A375 (cell line): ENCODE data around the gene UAP1L1. TPM values are rescaled to one million over a fixed set of nuclear protein-coding genes. Genes with fewer than 3 reads are reported as not detected.

Source experiments
- small RNA-seq: library from RNA; depleted of rRNA; stranded (forward); fragments of <200 nt; gene quantifications from one replicate; pipeline ENCODE3, GENCODE V24; 2014
- total RNA-seq: library from RNA; depleted of rRNA; stranded (reverse); fragments of >200 nt; shearing (Covaris generic); gene quantifications from 2 replicates; pipeline ENCODE4 v1.2.3, GENCODE V29; 2014; rRNA removed

Gene UAP1L1, protein sequence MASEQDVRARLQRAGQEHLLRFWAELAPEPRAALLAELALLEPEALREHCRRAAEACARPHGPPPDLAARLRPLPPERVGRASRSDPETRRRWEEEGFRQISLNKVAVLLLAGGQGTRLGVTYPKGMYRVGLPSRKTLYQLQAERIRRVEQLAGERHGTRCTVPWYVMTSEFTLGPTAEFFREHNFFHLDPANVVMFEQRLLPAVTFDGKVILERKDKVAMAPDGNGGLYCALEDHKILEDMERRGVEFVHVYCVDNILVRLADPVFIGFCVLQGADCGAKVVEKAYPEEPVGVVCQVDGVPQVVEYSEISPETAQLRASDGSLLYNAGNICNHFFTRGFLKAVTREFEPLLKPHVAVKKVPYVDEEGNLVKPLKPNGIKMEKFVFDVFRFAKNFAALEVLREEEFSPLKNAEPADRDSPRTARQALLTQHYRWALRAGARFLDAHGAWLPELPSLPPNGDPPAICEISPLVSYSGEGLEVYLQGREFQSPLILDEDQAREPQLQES
- 4.7 and 4.8 TPM in 2 replicates for total RNA-seq

DNA sequence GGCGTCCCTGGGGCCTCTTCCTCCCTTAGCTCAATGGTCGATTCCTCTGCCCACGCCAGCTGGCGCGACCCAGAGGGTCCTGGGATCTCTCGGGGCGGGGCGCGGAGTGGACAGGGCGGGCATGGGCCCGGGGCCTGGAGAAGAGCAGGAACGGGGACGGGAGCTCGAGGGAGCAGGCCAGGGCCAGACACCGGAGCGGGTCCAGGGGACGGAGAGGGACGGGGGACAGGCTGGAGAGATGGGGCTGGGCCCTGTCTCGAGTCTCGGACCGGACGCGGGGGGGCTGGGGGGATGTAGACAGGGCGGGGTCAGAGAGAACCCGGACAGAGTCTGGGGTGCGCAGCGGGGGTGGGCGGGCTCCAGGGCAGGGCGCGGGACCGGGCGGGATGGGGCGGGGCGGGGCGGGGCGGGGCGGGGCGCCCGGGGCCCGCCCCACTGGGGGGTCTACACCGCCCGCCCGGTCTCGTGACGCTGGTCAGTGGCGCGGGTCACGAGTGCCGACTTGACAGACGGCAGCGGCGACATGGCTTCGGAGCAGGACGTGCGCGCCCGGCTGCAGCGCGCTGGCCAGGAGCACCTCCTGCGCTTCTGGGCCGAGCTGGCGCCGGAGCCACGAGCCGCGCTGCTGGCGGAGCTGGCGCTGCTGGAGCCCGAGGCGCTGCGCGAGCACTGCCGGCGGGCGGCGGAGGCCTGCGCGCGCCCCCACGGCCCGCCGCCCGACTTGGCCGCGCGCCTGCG, at the start of gene UAP1L1:
Gene UAP1L1, plus strand, starts transcription at position 508 of the 738 bp plus-strand sequence. Its CDS starts 16 bp downstream, at position 524.

DNA sequence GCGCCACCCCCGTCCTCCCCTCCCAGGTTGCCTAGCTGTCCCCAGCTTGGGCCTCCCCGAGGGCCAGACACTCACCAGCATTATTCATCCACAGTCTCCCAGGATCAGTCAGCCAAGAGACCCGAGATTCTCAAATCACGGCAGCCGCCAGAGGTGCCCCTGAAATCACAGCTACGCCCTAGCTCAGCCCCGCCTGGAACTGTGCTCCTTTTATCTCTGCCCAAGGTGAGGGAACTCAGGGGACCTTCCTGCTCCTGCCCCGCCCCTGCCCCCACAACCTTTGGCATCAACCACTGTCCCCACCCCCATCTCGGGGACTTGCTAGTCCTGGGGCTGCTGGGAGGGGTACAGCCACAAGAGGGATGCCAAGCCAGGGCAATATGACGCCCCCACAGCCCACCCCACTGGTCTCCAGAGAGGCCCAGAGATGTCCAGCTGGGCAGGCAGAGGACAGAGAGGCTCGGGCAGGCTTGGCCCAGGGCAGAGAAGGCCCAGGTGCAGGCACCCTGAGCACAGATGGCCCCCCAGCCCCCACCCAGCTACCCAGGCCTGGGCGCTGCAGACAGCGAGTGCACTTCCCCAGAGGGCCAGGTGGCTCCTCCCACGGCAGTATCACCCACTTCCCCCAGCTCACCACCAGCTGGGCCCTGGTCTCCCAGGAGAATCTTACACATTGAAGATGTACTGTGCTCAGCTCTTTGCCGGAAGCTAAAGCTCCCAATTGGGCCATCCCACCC, 45.2 kb upstream of the UAP1L1 start, which contains the start of gene FUT7:
Gene FUT7, minus strand, starts transcription at position 185 of the 737 bp plus-strand sequence. Its CDS starts 97 bp downstream, at position 88.

DNA sequence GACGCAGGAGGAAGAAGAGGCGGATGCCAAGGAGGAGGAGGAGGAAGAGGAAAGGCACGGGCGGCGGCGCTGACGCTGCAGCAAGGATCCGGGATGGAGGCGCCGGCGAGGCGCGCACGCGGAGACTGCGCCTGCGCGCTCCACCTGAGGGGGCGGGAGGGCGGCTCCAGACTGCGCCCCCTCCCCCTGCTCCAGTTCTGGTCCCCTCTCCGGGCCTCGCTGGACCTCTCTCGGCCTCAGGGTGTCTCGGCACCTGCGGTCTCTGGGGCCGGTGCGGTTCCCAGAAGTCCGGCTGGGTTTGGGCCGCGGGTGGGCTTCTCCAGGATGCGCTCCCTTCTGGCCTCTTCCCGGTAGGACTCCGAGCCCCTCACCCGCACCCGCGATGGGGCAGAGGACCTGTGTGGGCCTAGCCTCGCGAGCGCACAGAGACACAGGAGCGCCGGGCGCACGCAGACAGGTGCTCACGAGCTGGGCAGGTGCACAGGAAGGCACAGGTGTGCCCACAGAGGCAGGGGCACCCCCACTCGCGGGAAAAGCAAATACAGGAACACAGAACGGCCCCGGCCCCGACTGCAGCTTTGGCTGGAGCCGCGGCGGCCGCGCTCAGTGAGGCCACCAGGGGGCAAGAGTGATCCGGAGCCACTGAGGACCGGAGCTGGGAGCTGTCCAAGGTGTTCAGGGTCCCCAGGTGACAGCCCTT, 31.1 kb upstream of the UAP1L1 start, which contains the start of gene NPDC1:
Gene NPDC1, minus strand, starts transcription at position 90 of the 700 bp plus-strand sequence. CDS start 188 bp downstream, outside the sequence.

DNA sequence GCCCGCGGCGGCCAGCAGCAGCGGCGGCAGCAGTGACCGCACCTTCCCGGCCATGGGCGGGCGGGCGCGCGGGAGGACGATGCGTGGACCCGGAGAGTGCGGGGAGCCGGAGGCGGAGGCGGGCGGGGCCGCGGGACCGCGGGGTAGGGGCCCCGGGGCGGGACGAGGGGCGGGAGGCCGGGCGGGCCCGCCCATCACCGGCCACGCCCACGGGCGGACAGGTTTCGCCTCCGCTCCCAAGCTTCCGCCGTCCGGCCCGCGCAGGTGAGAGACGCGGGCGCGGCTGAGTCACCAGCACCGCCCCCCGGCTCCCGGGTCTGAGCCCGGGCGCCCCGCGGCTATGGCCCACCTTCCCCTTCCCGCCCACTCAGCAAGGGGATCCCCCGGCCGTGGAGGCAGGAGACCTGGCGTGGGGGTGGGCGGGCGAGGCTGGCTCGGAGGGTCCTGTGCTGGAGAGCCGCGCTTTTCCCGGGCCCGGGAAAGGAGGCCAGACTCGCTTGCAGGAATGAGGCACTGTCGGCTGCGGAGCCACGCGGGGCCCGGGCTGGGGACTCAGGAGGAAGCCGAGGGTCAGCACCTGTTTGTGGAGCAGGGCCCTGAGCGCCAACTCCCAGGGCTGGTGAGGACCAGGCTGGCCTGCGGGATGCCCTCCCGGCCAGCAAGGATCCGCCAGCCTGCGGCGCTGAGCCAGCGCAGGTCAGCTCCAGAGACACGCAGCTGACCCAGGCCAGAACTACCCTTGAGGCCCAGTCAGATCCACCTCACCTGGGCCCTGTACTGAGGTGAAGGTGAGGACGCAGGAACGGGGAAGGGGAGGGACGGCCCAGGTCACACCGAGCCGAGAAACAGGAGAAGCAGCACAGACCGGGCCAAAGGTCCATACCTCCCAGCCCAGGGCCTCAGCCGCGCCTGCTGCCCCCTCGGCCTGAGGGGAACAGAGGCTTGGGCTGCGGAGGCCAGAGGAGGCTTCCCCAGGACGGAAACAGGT, 23.1 kb upstream of the UAP1L1 start, which contains the start of gene ENTPD2:
Gene ENTPD2, minus strand, starts transcription at position 118 of the 988 bp plus-strand sequence. Its CDS starts 64 bp downstream, at position 54.

DNA sequence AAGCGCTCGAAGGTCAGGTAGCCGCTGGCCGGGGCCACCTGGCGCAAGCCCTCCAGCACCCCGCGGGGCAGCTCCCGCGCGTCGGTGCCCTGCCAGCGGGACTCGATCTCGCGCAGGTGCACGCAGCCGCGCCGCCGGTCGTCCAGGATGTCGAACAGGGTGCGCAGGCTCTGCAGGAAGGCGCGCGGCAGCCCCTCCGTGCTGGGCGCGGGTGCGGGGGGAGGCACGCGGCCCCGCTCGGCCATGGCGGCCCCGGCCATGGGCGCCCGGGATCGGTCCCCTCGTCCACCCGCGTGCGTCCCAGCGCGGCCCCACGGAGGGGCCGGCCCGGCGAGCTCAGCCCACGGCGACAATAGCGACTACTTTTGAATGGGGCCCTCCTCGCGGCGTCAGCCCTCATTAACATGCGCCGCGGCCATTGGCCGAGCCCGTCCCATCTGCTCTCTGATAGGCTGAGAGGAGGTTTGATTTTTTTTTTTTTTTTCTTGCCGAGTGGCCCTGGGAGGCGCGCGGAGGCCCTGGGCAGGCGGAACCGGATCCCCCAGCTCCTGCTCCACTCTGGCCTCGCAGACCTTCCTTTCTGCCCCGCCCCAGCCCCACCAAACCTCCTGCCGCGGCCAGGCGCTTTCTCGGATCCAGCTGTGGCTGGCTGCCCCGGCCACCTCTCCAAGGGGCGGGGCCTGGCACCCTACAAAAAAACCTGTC, 7.0 kb upstream of the UAP1L1 start, which contains the start of gene SAPCD2:
Gene SAPCD2, minus strand, starts transcription at position 357 of the 705 bp plus-strand sequence. Its CDS starts 97 bp downstream, at position 260.

DNA sequence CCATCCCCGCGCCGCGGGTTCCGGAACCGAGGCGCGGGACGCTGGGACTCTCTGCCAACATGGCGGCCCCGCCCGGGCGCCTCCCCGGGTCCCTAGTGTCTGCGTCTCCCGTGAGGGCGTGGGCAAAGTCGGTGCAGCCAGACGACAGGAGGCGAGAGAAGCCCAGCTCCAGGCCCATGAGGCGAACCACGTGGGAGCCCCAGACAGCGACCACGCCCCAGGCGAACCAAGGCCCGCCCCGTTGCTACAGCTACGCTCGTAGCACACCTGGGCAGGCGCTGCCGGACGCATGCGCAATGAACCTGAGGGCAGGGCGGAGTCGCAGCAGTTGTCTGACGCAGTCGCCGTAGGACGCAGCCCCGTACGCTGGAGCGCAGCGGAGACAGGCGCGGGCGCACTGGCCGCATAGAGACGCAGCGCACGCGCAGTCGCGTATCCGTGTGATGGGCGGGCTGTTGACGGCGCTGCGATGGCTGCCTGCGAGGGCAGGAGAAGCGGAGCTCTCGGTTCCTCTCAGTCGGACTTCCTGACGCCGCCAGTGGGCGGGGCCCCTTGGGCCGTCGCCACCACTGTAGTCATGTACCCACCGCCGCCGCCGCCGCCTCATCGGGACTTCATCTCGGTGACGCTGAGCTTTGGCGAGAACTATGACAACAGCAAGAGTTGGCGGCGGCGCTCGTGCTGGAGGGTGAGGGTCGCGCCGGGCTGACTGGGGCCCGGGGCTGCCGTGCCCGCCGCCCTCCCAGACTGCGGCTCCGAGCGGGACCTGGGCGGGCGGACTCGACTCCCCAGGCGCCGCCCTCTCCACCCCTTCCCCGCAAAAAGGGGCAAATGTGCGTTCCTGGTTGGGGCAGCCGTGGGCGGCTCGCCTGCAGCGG, 9.5 kb downstream of the UAP1L1 start, which contains the start of gene MAN1B1:
Gene MAN1B1, plus strand, starts transcription at position 455 of the 878 bp plus-strand sequence. Its CDS starts 15 bp downstream, at position 470.

DNA sequence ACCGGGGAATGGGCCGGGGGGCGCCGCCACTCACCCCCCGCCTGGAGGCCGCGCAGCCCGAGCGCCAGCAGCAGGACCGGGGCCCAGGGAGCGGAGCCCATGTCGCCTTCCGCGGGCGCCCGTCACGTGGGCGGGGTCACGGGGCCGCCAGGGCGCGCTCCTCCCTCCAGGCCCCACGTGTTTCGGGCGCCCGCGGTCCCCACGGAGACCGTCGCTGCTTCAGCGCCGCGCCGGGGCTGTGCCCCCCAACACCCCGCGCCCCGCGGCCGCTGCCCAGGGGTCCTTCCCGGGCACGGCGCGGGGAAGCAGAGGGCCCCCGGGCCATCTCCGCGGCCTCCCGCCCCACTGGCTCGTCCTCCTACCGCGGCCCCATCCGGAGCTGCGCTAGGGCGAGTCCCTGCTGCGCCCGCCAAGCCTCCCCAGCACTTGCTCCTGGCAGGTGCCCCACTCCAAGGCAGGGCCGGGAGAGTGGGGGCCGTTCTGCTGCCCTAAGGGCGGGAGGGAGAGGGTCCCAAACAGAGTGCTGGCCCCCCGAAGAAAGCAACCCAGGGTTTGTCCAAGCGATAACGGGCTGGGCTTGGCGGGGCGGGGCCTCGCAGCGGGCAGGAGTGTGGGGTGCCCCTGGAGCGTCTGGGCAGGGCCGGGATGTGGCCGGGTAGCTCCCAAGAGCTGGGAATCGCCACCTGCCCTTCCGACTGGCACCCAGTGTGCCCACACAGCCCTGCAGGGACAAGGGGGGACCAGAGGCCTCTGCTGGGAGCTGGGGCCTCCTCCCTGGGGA, 37.5 kb downstream of the UAP1L1 start, which contains the start of gene DPP7:
Gene DPP7, minus strand, starts transcription at position 121 of the 781 bp plus-strand sequence. Its CDS starts 20 bp downstream, at position 101.

Small RNA genes within 50 kb of the gene (small RNA-seq; reads per million reads assigned to genes)
- not detected for gene RF00153

Other genes with a start within 250 kb of the UAP1L1 start
- 3.0 and 4.7 TPM in 2 replicates for gene AJM1, start 235.0 kb upstream of the UAP1L1 start, total RNA-seq
- 153 and 181 TPM in 2 replicates for gene PHPT1, start 228.1 kb upstream of the UAP1L1 start, total RNA-seq
- gene MAMDC4, start 225.2 kb upstream of the UAP1L1 start, total RNA-seq: 3.6 TPM in 2 replicates
- 542 and 544 TPM in 2 replicates for gene EDF1, start 211.2 kb upstream of the UAP1L1 start, total RNA-seq
- gene TRAF2, start 191.0 kb upstream of the UAP1L1 start, total RNA-seq: 17.4 and 23.1 TPM in 2 replicates
- 108 and 131 TPM in 2 replicates for gene FBXW5, start 132.8 kb upstream of the UAP1L1 start, total RNA-seq
- not detected in 2 replicates for gene C8G, start 132.3 kb upstream of the UAP1L1 start, total RNA-seq
- gene LCN12, start 125.2 kb upstream of the UAP1L1 start, total RNA-seq: 1.1 TPM in 1 of 2 replicates, not detected in the other
- gene PTGDS, start 100.0 kb upstream of the UAP1L1 start, total RNA-seq: 1.4 TPM in 1 of 2 replicates, not detected in the other
- not detected in 2 replicates for gene LCNL1, start 94.5 kb upstream of the UAP1L1 start, total RNA-seq
- 93.9 and 103 TPM in 2 replicates for gene PAXX, start 85.1 kb upstream of the UAP1L1 start, total RNA-seq
- 0.19 TPM in 1 of 2 replicates, not detected in the other for gene CLIC3, start 80.9 kb upstream of the UAP1L1 start, total RNA-seq
- 14.3 and 21.6 TPM in 2 replicates for gene ABCA2, start 49.3 kb upstream of the UAP1L1 start, total RNA-seq
- gene FUT7, start 45.4 kb upstream of the UAP1L1 start, total RNA-seq: not detected in 2 replicates
- 20.1 and 25.3 TPM in 2 replicates for gene NPDC1, start 31.3 kb upstream of the UAP1L1 start, total RNA-seq
- not detected in 2 replicates for gene ENTPD2, start 23.5 kb upstream of the UAP1L1 start, total RNA-seq
- gene SAPCD2, start 7.0 kb upstream of the UAP1L1 start, total RNA-seq: 26.8 and 28.7 TPM in 2 replicates
- 56.8 and 72.2 TPM in 2 replicates for gene MAN1B1, start 9.5 kb downstream of the UAP1L1 start, total RNA-seq
- 111 and 150 TPM in 2 replicates for gene DPP7, start 37.2 kb downstream of the UAP1L1 start, total RNA-seq
- gene GRIN1, start 61.6 kb downstream of the UAP1L1 start, total RNA-seq: not detected in 2 replicates
- gene LRRC26, start 92.5 kb downstream of the UAP1L1 start, total RNA-seq: not detected in 2 replicates
- not detected in 2 replicates for gene TMEM210, start 94.5 kb downstream of the UAP1L1 start, total RNA-seq
- gene ANAPC2, start 111.0 kb downstream of the UAP1L1 start, total RNA-seq: 26.1 and 32.6 TPM in 2 replicates
- 111 and 115 TPM in 2 replicates for gene SSNA1, start 111.2 kb downstream of the UAP1L1 start, total RNA-seq
- gene TPRN, start 123.2 kb downstream of the UAP1L1 start, total RNA-seq: 14.6 and 16.1 TPM in 2 replicates
- 39.9 and 43.5 TPM in 2 replicates for gene TMEM203, start 128.1 kb downstream of the UAP1L1 start, total RNA-seq
- gene NDOR1, start 128.2 kb downstream of the UAP1L1 start, total RNA-seq: 19.3 and 30.1 TPM in 2 replicates
- gene RNF208, start 144.7 kb downstream of the UAP1L1 start, total RNA-seq: 0.61 and 1.5 TPM in 2 replicates
- 0.29 and 0.98 TPM in 2 replicates for gene CYSRT1, start 147.7 kb downstream of the UAP1L1 start, total RNA-seq
- gene RNF224, start 150.0 kb downstream of the UAP1L1 start, total RNA-seq: 0.05 and 0.94 TPM in 2 replicates
- not detected in 2 replicates for gene SLC34A3, start 153.4 kb downstream of the UAP1L1 start, total RNA-seq
- 287 and 331 TPM in 2 replicates for gene TUBB4B, start 163.8 kb downstream of the UAP1L1 start, total RNA-seq
- gene STPG3, start 173.8 kb downstream of the UAP1L1 start, total RNA-seq: not detected in 2 replicates
- gene NELFB, start 177.8 kb downstream of the UAP1L1 start, total RNA-seq: 51.1 and 51.2 TPM in 2 replicates
- 6.9 and 8.7 TPM in 2 replicates for gene TOR4A, start 200.2 kb downstream of the UAP1L1 start, total RNA-seq
- gene NRARP, start 224.8 kb downstream of the UAP1L1 start, total RNA-seq: 0.11 TPM in 1 of 2 replicates, not detected in the other